K562 (cell line): ENCODE measurements around the gene MDC1. TPM values are rescaled to one million over a fixed set of nuclear protein-coding genes. Genes with fewer than 3 reads are reported as not detected.

ENCODE experiments used
- ARHGAP35 ChIP-seq: fragments of 450-650 bp; IDR thresholded peaks from 2 replicates; pipeline ENCODE4 v1.6.1; 2018; ENCODE audit not compliant: partially characterized antibody
- ETS2 ChIP-seq: IDR thresholded peaks from 2 replicates; pipeline ENCODE4 v1.6.1; 2016; ENCODE audit warnings: borderline replicate concordance, missing genetic modification characterization, mild to moderate bottlenecking, moderate library complexity, missing compliant biosample characterization; ENCODE audit not compliant: poor library complexity, severe bottlenecking
- NCOA1 ChIP-seq: fragments of 450-650 bp; IDR thresholded peaks from 2 replicates; pipeline ENCODE4 v1.6.1; 2016; ENCODE audit warnings: low read depth
- NCOR1 ChIP-seq: fragments of 450-650 bp; IDR thresholded peaks from 2 replicates; pipeline ENCODE4 v1.6.1; 2016; ENCODE audit warnings: mild to moderate bottlenecking, moderate library complexity
- PBX2 ChIP-seq, 2 experiments: IDR thresholded peaks in 1 of 2; conservative IDR thresholded peaks in 1 of 2; 2 replicates each; pipeline ENCODE4 v1.6.1; 2016; ENCODE audit warnings: low read depth in 2 of 2, mild to moderate bottlenecking in 1 of 2, missing compliant biosample characterization in 1 of 2, missing genetic modification characterization in 1 of 2, moderate library complexity in 1 of 2
- USF1 ChIP-seq: sonication (generic); formaldehyde crosslinking; IDR thresholded peaks from 2 replicates; pipeline ENCODE4 v1.9.0; 2022; ENCODE audit warnings: mild to moderate bottlenecking, missing genetic modification reagents
- VEZF1 ChIP-seq: fragments of 200-800 bp; sonication (Bioruptor generic); IDR thresholded peaks from 2 replicates; pipeline ENCODE4 v1.6.1; 2017; ENCODE audit warnings: missing genetic modification characterization, missing compliant biosample characterization
- ZBED1 ChIP-seq: IDR thresholded peaks from 2 replicates; pipeline ENCODE4 v1.6.1; 2014
- ZNF175 ChIP-seq: fragments of 200-800 bp; sonication (Bioruptor generic); IDR thresholded peaks from 2 replicates; pipeline ENCODE4 v1.6.1; 2016; ENCODE audit warnings: low read depth, mild to moderate bottlenecking, missing genetic modification characterization, missing compliant biosample characterization
- ZNF184 ChIP-seq: sonication (generic); formaldehyde crosslinking; IDR thresholded peaks from 2 replicates; pipeline ENCODE4 v1.5.0; 2020; ENCODE audit warnings: missing genetic modification reagents
- ZNF311 ChIP-seq: fragments of 250-450 bp; sonication (Bioruptor Pico); IDR thresholded peaks from 2 replicates; pipeline ENCODE4 v1.4.0; 2020; ENCODE audit warnings: mild to moderate bottlenecking, moderate library complexity
- polyA plus RNA-seq, 8 experiments: library from polyadenylated mRNA; depleted of rRNA in 4 of 8; stranded (reverse) in 5 of 8; unstranded in 3 of 8; fragments of >200 nt; fragmentation: Nextera tagmentation in 2 of 8; fragmentation: Illumina TruSeq in 1 of 8; extraction: Ambion mirVana in 2 of 8; extraction: Trizol in 1 of 8; gene quantifications; 2 replicates each; pipeline versions ENCODE4 v1.2.1 to v1.2.3, GENCODE V29; 2011 to 2014; ENCODE audit warnings: inconsistent platforms in 1 of 8, missing spikeins in 1 of 8
- total RNA-seq, 7 experiments: library from RNA; depleted of rRNA in 6 of 7; stranded (reverse); fragments of >200 nt in 6 of 7; fragmentation: Illumina TruSeq in 2 of 7; extraction: Trizol in 2 of 7; gene quantifications; 2 replicates each; pipeline versions ENCODE4 v1.2.1 to v1.2.3, GENCODE V29; 2011 to 2021; ENCODE audit warnings: low replicate concordance in 1 of 7
- TF ChIP-seq, protein P1 (sequence below), 2 experiments: fragments of 450-650 bp in 1 of 2; IDR thresholded peaks; 2 replicates each; pipeline ENCODE4 v1.6.1; 2011 to 2017; ENCODE audit warnings: low read depth in 2 of 2, antibody characterized with exemption in 1 of 2, borderline replicate concordance in 1 of 2, low read length in 1 of 2, mild to moderate bottlenecking in 1 of 2, mixed read lengths in 1 of 2; ENCODE audit not compliant: control insufficient read depth in 1 of 2
- TF ChIP-seq, protein P2 (sequence below): fragments of 250-450 bp; sonication (Bioruptor Pico); IDR thresholded peaks from 2 replicates; pipeline ENCODE4 v1.8.0; 2021; ENCODE audit warnings: moderate library complexity, mild to moderate bottlenecking, inconsistent platforms

The MDC1 gene
- total and polyA plus RNA-seq, 9 of the 15 experiments (the other 6 are each of a cell fraction or from before 2014, with no cell fraction given): 8.2 to 114 (median 20.0) TPM

DNA sequence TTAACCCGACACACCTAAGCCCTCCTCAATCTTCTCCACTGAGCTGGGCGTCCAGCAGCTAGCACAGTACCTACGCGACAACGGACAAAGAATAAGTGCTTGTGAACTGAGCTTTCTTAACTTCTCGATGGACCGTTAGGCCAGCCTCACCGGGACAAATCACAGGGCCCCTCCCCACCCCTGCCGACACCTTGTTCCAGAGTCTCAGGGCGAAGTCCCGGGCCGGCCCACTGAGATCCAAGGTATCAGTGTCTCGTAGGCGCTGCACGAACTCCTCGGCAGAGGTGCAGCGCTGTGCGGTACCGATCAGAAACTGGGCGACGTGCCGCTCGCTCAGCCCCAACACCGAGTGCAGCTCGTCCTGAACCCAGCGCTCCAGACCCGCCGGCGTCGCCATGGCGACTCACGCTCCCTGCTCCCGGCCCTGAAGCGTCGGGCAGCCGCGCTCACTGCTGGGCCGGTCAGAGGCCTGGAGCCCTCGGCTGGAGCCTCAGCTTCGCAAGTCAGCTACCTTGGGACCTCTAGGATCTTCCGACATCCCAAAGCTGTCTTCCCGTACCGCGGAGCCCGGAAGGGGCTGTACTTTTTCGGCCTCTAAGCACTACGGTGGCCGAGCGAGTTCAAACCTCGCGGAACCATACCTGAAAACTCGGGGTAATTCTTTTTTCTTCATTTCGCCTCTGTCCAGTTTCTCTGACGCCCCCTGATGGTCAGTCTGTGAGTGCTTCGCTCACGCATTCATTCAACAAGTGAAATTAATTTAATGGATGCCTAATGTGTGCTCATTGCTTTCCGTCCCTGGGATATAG lies 44.4 kb downstream of the MDC1 start, which contains the start of gene DHX16 (continued):
- TF ChIP-seq PBX2 (CRISPR knock-in tag; IDR thresholded peaks at IDR 0.05; ENCODE audit: low read depth): no peak
- TF ChIP-seq PBX2 (tag; conservative IDR thresholded peaks at IDR 0.05; ENCODE audit: low read depth): no peak
- no peak for TF ChIP-seq ZNF184
- TF ChIP-seq, protein P1, sequence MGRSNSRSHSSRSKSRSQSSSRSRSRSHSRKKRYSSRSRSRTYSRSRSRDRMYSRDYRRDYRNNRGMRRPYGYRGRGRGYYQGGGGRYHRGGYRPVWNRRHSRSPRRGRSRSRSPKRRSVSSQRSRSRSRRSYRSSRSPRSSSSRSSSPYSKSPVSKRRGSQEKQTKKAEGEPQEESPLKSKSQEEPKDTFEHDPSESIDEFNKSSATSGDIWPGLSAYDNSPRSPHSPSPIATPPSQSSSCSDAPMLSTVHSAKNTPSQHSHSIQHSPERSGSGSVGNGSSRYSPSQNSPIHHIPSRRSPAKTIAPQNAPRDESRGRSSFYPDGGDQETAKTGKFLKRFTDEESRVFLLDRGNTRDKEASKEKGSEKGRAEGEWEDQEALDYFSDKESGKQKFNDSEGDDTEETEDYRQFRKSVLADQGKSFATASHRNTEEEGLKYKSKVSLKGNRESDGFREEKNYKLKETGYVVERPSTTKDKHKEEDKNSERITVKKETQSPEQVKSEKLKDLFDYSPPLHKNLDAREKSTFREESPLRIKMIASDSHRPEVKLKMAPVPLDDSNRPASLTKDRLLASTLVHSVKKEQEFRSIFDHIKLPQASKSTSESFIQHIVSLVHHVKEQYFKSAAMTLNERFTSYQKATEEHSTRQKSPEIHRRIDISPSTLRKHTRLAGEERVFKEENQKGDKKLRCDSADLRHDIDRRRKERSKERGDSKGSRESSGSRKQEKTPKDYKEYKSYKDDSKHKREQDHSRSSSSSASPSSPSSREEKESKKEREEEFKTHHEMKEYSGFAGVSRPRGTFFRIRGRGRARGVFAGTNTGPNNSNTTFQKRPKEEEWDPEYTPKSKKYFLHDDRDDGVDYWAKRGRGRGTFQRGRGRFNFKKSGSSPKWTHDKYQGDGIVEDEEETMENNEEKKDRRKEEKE (IDR thresholded peaks at IDR 0.05; ENCODE audit: borderline replicate concordance in 1 of 2, control insufficient read depth in 1 of 2, low read depth in 2 of 2, low read length in 1 of 2): no peak
- peak; percentile 28; the same call in 1 of the 2 replicates for TF ChIP-seq USF1 (CRISPR knock-in tag)
- no peak for TF ChIP-seq ZNF311 (CRISPR knock-in tag)
- TF ChIP-seq, protein P2, sequence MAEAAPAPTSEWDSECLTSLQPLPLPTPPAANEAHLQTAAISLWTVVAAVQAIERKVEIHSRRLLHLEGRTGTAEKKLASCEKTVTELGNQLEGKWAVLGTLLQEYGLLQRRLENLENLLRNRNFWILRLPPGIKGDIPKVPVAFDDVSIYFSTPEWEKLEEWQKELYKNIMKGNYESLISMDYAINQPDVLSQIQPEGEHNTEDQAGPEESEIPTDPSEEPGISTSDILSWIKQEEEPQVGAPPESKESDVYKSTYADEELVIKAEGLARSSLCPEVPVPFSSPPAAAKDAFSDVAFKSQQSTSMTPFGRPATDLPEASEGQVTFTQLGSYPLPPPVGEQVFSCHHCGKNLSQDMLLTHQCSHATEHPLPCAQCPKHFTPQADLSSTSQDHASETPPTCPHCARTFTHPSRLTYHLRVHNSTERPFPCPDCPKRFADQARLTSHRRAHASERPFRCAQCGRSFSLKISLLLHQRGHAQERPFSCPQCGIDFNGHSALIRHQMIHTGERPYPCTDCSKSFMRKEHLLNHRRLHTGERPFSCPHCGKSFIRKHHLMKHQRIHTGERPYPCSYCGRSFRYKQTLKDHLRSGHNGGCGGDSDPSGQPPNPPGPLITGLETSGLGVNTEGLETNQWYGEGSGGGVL (CRISPR knock-in tag): no peak
- no peak for TF ChIP-seq ZNF175
- TF ChIP-seq ARHGAP35: no peak
- no peak for TF ChIP-seq NCOR1
- no peak; the same call in 1 of the 2 replicates for TF ChIP-seq VEZF1 (CRISPR knock-in tag)
- no peak for TF ChIP-seq ETS2 (tag)
- no peak for TF ChIP-seq NCOA1
- no peak for TF ChIP-seq ZBED1
